NCI-H187 (cell line): ENCODE measurements around the gene TCHHL1.
A peak's percentile ranks its signal among the peaks of the same experiment; 100 is the strongest.
"Not testable (repeated sequence)": the region's sequence is repeated elsewhere in the genome, so short reads cannot be mapped to it uniquely, and the experiment has no call there.

Experiments
- DNase-seq, 2 experiments: peaks; one replicate each; lab custom pipeline; 2025; lab: John Stamatoyannopoulos, UW

TCHHL1 gene

GRCh38 chr1:152086760-152087159 is 2.1 kb downstream of the TCHHL1 start:
- DNase-seq: no peak

- DNase-seq: no peak
Measured at GRCh38 chr1:152084853-152085252, 4.0 kb downstream of the TCHHL1 start.

GRCh38 chr1:152081026-152081425 is 7.8 kb downstream of the TCHHL1 start:
- DNase-seq: not testable (repeated sequence)

- DNase-seq: not testable (repeated sequence)
Measured at GRCh38 chr1:152080494-152080893, 8.4 kb downstream of the TCHHL1 start.

DNA sequence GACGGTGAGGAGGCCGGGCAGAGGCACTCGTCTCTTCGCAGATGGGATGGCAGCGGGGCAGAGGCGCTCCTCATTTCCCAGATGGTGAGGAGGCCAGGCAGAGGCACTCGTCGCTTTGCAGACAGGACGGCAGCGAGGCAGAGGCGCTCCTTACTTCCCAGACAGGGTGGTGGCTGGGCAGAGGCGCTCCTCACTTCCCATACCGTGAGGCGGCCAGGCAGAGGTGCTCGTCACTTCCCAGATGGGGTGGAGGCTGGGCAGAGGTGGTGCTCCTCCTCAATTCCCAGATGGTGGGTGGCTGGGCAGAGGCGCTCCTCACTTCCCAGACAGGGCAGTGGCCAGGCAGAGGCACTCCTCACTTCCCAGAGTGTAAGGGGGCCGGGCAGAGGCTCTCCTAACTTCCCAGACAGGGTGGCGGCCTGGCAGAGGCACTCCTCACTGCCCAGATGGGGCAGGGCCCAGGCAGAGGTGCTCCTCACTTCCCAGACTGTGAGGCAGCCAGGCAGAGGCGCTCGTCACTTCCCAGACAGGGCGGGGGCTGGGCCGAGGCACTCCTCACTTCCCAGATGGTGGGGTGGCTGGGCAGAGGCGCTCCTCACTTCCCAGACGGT is 9.9 kb downstream of the TCHHL1 start:
- no peak for DNase-seq

DNA sequence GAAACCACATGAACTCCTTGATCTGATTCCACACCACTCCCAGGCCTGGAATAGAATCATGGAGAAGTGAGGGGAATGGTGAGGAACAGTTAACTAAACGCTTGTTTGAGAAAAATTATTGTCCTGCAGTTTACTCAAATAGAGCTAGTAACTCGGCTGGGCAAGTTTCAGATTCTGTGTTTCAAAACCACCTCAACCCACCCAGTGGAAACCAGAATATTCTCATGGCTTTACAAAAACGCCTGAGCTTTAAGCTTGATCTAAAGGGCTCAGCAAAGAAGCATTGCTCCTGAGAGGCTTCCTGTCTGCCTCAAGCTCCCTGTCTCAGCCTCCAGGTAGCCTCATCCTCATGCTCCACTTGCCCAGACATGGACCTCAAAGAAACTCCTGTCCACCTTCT is 16.6 kb downstream of the TCHHL1 start:
- DNase-seq: no peak

- DNase-seq: no peak
Measured at GRCh38 chr1:152071123-152071522, 17.7 kb downstream of the TCHHL1 start.

DNA sequence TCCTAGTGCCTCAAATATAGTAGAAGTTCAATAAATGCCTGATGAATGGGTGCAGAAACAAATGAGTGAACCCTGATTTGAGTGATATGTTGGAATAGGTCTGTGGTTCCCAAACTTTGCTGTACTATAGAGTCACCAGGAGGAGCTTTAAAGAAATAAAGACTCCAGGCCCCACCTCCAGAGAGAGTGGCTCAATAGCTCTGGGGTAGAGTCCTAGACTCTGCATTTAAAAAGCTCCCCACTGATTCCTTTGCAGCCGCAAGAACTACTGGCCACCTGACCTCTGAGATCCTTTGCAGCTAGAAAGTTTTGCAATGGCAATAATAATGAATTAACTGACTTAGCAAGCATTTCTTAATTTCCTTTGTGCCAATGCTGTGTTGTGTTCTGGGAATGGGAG is 20.9 kb downstream of the TCHHL1 start:
- no peak for DNase-seq

DNA sequence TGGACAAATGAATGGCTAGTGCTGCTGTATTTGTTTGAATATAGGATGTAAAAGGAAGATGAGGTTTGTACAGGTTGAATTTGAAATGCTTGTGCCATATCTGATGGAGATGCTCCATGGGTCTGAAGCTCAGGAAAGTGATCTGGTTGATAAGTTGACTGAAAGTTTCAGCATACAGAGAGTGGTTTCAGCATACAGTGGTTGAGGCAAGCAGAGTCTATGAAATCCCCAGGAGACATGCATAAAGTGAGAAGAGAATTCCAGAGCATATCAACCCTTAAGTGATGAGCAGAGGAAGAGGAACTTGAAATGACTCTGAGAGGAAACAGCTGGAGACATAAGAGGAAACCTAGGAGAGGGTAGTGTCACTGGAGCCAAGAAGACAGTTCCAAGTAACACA is 21.7 kb downstream of the TCHHL1 start:
- no peak for DNase-seq

DNA sequence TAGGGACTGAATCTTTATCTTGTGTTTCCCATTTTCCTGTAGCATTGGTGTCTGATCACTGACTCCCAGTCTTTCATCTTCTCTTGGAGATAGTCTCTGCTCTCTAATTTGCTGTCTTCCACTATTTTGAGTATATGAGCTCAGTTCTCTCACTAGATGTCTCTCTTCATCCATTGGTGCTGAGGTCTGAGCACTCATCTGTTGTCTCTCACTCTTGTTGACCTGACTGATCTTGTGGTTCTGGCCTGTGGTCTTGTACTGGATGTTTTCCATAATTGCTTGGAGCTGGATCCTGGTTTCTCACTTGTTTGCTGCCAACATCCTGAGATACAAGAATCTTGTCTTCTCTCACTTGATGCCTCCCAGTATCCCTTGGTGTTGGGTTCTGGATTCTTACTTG is 26.9 kb downstream of the TCHHL1 start:
- DNase-seq: no peak

GRCh38 chr1:152053375-152053774 is 35.5 kb downstream of the TCHHL1 start:
- DNase-seq: no peak

DNA sequence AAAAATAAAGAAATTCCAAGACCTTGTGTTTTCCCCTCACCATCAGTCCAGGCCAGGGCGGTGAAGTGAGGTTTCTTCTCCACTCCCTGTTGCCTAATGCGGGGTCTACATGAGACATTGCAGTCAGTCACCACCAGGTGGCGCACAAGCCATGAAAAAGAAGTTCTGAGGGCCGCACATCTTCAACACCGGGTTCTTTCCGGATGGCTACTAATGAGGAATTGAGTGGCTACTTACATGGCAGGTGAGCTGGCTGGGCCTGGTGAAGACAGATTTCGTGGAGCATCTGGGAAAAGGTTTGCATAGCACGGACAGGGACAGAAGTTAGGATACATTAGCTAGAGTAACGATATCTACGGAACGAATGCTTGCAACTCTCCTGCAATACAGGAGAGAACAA is 36.3 kb downstream of the TCHHL1 start:
- peak; percentile 90 to 92 for DNase-seq

DNA sequence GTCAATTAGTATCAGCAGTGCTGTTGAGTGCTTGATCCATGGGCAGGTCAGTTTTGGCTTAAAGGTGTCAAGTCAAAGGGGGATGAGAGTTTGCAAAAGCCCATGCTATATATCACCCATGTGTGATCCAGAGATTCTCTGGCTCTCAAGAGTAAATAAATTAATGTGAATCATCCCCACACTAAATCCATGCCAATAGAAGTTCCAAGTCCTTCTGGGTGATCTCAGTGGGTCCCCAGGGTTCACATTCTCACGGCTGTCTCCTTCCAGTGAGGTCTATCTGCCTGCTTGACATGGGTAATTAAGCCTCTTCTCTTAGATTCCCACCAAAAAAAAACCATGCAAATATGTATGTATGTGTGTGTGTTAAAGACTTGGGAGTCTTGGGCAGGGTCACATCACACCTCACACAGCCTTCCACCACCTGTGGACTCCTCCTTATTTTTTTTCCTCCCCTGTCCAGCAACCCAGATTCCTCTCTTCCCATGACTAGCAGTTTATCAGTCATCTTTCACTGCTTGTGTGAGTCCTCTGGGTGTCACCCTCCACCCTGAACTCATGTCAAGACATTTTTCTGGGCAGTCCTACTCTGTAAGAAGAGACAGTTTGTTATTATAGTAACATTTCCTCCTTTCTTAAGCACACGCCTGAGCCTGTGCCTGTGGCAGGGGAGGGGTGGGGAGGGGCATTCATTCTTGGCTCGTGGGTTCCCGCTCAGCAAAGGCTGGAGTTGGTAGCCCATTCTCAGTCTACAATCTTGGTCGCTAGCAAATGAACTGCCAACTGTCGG is 37.8 kb downstream of the TCHHL1 start:
- no peak for DNase-seq

DNA sequence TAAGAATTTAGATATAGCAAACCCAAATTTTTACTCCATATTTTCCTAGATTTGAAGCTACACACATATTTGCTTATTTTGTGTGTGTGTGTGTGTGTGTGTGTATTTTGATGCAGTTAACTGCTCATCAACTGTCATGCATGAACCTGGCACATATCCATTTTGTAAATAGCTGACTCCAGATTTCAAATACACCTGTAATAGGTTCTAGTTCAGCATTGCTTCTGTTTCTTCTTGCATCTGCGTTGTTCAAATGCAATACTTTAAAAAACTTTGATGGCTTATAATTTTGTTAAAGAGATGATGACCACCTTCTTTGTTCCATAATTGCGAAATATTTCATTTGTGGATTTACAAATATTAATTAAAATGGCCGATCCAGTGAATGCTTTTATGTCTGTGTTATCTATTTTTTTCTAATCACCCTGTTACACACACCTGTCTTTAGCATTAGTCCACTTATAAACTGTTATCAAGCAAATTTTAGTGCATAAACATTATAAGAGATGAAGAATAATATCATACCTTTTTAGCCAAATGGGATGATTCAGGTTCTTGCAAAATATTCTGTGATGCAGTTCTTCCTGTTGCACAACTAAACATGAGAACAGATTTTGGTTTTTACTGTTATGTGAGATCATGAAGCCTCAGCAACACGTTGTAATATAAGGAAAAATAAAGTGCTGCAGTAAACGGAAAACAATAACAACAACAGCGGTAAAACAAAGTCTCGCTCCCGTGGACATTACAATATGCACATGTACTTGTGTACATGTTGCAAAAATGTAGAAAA is 39.4 kb downstream of the TCHHL1 start:
- no peak for DNase-seq

DNA sequence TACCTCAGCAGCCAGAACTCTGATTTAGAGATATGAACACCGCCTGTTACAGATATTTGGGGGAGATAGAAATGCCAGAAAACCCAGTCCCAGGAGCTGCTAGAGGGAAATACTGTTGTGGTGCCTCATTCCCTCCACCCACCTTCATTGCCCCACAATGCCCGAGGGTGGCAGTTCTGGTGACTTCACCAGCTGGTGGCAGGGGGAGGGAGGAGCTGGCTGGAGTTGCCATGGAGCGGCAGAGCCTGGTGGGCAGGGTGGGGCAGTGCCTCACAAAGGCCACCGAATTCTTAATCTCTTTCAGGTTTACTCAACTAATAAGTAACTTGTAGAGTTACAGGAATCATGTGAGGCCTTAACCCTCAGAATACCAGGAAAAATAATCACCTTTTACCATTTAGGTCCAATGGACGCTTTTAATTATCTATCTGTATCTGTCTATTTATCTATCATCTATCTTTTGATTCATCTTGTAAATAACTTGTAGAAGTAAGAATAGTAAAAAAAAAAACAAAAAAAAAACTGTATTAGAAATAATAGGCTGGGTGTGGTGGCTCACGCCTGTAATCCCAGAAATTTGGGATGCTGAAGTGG is 40.4 kb downstream of the TCHHL1 start:
- DNase-seq: no peak

DNA sequence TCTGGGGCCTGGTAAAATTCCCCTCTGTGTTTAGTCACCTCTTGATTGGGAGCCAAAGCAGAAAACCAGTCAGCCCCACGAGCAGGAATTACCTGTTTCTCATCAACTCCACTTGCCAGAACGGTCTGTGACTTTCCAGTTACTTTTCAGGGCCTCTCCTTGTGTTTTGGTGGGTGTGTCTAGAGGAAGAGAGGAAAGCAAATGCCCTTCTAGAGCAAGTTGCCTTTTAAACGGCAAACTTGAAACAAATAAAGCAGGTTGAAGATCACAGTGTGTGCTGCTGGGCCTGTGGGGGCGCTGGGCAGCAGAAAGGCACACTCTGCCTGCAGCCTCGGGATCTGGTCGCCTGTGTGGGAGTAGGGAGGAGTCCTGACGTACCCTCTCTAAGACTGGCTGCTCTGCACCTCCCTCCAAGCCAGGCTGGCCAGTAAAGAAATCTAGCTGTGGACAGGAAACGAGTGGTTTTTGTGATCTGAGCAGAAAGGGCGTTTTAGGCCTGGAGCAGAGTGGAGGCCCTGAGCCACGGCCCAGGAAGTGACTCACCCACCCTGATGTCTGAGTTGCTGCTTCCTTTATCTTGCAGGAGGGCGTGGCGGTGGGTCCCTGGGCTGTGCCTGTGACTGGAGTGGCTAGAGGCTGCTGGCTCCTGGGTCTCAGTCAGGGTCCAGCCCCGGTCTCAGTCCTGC is 41.0 kb downstream of the TCHHL1 start:
- DNase-seq: no peak

- no peak for DNase-seq
Measured at GRCh38 chr1:152047413-152047729, 41.5 kb downstream of the TCHHL1 start.

GRCh38 chr1:152044386-152044785 is 44.5 kb downstream of the TCHHL1 start:
- DNase-seq: no peak

DNA sequence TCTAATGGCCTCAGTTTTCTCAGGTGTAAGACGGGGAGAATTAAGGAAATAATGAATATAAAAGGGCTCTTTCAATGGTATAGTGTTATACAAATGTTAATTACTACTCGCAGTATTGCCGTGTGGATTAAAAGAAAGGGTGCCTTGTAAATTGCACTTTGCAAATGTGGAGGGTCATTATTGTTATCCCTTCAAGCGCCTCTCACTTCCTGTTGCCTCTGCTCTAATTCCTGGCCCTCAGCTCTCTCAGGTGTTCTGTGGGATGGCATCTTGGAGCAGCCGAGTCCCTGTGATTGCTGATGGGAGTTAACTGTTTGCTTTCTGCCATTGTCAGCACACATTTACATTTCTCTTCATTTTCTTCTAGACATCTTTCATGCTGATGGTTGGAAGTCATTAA is 45.0 kb downstream of the TCHHL1 start:
- no peak for DNase-seq

DNA sequence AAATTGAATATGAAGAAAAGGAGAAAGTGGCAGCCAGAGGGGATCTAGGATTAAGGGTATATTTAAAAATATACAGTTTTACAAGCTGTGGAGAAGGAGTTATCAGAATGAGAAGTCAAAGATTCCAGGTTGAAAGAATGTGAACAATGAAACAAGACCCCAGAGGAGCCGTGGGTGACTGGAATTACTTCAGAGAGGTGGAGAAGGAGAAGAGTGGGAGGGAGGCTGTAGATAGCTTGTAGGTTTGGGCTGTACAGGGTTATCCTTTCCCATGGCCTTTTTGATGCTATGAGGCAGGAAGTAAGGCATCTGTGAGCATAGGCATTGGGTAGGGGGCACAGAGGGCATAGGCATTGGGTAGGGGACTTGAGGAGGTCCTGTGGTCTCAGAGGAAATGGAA is 46.8 kb downstream of the TCHHL1 start:
- DNase-seq: no peak

- DNase-seq: no peak
Measured at GRCh38 chr1:152039886-152040285, 49.0 kb downstream of the TCHHL1 start.

- DNase-seq: no peak
Measured at GRCh38 chr1:152039461-152039860, 49.4 kb downstream of the TCHHL1 start.
